Stimulated activated CD8-positive, alpha-beta memory T cell treated with anti-CD3 and anti-CD28 coated beads, Interleukin-15, amount 100 ng/mL, for 1 hour (primary cell): ENCODE measurements around the gene PGM3.

Source experiments
- DNase-seq: peaks from one replicate; pipeline ENCODE4 v3.0.0-alpha.2; 2020; ENCODE audit warnings: low read depth

PGM3 gene

DNA sequence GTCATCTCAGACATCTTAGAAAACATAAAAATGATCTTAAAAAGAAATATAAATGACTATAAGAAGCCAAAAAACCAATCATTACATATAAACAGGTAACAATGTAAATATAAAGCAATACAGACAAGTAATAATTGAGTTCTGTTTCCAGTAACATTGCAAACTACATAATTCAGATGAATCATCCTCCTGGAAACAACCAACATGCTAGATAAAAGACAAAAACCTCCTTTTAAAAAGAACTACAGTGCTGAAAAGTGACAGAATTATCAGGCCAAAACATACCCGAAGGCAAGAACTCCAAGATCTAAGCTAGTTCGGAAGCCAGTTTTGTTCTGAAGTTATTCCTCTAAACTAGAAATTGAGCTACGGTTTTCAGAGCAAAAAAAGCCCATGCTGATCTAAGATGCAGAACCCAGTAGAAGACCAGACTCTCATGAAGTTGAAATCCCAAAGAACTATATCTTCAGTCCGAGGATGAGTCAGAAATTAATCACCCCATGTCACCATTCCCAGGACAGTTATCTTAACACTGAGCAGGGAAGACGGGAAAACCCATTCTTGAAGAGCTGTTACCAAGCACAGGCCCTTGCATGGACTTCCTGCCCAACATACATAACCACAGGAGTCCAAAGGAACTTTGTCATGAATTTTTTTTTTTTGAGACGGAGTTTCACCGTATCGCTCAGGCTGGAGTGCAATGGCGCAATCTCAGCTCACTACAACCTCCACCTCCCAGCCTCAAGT lies 9.8 kb downstream of the PGM3 start:
- no peak for DNase-seq

DNA sequence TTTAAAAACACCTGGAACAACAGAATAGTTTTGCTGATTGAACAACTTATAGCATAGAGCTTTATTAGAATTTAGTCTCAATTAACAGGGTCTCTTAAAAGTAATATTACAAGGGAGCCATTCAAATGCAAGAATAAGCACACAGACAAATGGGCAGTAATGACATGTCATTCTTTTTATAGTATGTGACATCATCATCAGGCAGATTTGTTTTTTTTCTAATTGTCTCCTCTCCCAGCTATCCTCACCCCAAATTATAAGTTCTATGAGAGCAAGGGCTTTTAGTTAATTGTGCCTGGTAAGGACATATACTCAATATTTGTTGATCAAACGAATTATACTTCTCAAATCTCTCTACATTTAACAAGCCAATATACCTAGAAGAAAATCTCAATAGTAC lies 11.0 kb downstream of the PGM3 start:
- no peak for DNase-seq

DNA sequence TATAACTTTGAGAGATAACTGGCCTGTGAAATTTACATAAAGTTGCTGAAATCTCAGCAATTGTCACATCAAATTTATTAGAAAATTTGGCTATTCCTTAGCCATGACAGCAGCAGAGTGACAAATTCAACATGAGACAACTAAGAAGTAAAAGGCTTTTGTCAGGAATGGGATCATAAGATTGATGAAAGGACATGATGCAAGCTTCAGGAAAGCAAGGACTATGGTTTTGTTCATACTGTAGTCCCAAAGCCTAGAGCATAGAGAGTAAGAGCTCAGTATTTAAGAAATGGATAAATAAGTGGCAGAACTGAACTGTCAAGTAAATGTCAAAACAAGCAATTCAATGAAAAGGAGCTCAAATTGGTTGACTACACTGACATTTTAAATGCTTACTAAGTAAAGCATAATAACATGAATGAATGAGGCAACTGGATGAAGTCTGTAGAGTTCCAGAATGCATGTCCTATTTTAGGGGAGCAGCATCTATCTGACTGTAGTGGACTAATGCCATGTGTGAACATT lies 12.6 kb downstream of the PGM3 start:
- no peak for DNase-seq

DNA sequence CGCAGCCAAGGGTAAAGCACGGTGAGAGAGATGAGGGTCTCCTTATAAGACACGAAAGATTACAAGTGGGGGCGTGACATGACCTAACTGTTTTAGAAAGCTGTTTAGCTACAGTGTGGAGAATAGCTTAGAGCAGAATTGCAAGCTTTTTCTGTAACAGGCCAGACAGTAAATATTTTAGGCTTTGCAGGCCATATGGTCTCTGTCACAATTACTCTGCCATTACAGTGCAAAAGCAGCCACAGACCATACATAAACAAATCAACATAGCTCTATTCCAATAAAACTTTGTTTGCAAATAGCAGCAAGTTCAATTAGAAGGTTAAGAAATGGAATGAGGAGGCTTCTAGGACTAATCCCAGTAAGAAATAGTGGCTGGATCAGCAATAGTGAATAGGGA lies 16.8 kb downstream of the PGM3 start:
- DNase-seq = no peak

DNA sequence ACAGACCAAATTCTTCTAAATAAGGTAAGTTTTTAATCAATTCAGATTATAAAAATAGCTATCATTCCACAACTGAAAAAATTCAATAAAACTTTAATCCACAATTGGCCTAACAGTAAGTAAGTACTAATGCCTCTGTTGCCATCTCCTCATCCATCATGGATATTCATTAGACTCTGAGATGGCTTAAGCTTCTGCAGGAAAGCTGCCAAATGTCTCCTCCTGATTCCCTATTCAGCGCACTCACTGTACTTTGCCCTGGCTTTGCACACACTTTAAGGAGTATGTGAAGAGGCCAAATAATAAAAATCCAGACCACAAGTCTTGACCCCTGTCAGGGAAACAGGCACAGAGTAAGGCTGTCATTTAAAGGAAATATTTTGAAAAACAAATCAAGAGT lies 23.6 kb downstream of the PGM3 start:
- DNase-seq = no peak

DNA sequence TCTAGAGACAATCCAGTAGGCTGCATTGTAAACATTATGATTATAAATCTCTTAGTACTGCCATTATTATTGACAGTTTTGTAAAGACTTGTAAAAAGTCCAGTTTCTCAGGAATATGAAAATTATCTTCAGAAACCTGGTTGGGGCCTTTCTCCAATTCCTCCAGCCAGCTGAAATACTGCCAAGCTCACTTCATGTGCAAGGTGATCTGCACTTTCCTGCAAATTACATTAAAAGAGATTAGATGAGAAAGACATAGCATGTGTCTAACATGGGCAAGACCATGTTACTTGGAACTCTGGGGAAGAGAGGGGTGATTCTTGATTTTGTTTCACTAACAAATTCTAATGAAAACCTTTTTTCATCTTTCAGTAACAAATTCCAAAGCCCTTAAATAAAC lies 24.0 kb downstream of the PGM3 start:
- DNase-seq = no peak

DNA sequence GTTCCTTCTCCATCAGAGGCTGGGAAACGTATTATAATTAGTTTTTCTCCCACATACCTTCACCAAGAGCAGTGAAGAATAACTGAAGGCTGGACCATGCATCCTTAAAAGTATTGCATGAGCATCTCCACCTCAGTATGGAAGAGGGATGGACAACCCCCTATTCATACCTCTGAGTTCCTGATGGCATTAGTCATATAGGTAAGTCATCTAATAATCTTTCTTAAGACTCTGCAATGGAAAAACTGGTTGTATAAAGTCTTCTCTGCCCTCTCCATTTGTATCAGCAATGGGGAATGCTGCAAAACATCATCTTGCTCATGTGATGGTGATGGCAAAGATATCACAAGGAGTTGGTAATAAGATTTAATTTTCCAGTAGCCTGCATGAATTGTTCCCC lies 24.5 kb downstream of the PGM3 start:
- DNase-seq = no peak

DNA sequence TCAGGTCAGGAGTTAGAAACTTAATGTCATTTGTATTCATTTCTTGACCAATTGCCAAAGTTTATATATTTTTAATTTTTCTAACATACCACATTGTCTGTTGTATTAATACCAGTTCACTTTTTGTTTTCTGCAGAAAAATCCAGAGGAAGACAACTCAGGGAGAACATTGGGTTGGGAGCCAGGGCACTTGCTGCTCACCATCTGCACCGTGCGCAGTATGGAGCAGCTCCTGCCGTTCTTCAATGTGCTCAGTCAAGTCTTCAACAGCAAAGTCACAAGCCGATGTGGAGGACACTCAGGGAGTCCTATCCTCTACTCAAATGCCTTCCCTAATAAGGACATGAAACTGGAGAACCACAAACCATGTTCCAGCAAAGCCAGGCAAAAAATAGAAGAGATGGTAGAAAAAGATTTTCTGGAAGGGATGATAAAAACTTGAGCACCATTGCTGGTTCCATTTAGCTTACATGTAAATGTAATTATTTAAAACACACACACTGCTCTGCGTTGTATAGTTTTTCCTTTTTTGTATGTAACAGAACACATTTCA lies 25.3 kb downstream of the PGM3 start:
- no peak for DNase-seq

DNA sequence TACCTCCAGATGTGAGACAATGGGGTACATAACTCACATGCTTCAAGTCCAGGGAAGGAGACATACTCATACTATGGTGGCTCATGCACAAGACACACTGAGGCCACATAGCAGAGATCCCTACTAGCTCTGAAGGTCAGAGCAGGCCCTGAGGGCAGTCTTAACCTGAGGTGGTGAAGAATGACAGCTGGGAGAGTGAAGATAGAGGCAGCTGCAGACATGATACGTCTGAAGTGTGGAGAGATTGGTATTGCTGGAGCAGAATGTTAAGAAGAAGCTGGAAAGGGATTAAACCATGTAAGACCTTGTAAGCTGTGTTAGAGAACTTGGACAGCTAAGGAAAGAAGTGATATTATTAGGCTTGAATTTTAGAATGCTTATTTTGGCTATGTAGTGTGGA lies 32.9 kb downstream of the PGM3 start:
- no peak for DNase-seq

DNA sequence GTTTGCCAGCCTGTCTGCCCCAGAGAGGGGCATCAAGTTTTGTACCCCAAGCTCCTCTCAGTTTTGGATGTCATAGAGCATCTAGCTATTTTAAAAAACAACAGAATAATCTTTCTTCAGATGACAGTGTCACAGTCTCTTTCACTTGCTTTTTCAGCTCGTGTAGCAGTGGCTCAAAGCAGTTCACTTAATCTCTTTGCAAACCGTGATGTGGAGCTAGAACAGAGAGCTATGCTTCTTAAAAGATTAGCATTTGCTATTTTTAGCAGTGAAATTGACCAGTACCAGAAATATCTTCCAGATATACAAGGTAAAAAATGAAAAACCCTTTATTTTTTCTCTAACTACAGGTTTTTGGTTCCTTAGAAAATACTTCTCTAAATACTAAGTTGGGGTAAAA lies 37.3 kb downstream of the PGM3 start:
- no peak for DNase-seq

DNA sequence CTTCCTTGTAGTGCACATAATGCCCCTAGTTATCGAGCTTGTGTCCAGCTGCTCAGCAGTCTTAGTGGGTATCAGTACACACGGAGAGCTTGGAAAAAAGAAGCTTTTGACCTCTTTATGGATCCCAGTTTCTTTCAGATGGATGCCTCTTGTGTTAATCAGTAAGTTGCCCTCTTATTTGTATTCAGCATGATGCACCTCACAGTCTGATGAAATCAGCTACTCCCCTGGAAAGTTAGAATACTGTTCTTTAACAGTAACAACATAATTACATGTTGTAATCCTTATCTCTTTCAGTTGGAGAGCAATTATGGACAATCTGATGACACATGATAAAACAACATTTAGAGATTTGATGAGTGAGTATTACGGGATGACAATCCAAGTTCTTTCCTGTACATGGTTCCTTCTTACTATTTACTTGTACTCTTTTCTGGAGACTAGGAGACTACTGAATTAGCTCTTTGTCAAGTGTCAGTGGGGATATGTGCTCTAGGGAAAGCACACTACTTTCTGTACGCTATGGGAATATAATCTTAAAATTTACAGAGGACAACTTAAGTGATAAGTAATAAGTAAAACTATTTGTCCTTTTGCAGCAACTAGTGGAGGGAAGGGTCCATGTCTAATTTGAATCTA lies 39.1 kb downstream of the PGM3 start:
- no peak for DNase-seq

DNA sequence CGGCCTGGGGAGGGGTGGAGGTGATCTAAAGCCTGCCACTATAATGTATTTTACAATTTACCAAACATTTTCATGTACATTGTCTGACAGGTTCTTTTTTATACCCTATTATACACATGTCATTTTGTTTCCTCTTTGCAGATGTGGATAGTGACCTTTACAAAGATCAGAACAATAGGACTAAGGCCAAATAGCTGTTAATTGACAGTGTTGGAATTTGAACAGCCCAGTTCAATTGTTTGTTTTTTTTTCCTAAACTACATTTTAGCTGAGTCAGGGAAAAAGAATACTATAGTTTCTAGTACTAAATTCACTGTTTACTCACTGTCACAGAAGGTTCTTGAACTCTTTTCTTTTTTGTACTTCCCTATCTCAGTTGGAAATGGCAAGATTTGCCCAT lies 40.2 kb downstream of the PGM3 start:
- DNase-seq = no peak

DNA sequence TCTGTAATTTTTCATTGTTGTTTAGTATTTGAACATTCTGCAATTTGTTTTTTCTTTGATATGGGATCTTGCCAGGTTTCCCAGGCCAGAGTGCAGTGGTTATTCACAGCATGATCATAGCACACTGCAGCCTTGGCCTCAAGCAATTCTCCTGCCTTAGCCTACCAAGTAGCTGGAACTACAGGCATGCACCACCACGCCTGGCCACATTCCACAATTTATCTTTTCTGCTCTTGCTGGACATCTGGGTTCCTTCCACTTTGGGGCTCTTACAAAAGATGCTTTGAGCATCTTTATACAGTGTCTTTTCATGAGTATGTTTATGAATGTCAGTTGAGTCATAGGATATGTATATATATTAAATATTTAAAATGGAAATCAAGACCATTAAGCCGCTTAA lies 42.0 kb downstream of the PGM3 start:
- no peak for DNase-seq

DNA sequence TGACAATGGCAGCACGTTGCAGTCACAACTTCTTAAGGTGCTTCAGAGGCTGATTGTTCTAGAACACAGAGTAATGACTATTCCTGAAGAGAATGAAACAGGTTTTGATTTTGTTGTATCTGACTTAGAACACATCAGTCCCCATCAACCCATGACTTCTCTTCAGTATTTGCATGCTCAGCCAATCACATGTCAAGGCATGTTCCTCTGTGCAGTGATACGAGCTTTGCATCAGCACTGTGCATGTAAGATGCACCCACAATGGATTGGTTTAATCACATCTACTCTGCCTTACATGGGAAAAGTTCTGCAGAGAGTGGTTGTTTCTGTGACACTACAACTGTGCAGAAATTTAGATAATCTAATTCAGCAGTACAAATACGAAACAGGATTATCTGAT lies 54.3 kb downstream of the PGM3 start:
- DNase-seq = no peak

DNA sequence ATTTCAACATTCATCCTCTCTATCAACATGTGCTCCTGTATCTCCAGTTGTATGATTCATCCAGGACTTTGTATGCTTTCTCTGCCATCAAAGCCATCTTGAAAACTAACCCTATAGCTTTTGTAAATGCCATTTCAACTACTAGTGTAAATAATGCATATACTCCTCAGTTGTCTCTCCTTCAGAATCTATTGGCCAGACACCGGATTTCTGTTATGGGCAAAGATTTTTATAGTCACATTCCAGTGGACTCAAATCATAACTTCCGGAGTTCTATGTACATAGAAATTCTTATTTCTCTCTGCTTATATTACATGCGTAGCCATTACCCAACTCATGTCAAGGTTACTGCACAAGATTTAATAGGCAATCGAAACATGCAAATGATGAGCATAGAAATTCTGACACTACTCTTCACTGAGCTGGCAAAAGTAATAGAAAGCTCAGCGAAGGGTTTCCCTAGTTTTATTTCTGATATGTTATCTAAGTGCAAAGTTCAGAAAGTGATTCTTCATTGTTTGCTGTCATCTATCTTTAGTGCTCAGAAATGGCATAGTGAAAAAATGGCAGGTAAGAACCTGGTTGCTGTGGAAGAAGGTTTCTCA lies 54.8 kb downstream of the PGM3 start:
- DNase-seq = no peak

DNA sequence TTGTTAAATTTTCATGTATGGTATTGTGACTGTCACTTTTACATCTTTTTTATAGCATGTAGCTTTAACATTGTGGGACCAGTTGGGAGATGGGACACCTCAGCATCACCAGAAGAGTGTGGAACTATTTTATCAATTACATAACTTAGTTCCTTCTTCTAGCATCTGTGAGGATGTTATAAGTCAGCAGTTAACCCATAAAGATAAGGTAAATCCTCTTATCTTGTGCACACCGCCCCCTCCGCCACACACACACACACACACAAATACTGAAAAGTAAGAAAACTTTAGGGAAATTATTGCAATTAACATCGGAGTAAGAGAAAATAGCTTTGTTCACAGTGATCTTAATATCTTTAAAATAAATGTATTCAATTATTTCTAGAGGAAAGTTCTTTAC lies 60.9 kb downstream of the PGM3 start:
- DNase-seq = no peak

DNA sequence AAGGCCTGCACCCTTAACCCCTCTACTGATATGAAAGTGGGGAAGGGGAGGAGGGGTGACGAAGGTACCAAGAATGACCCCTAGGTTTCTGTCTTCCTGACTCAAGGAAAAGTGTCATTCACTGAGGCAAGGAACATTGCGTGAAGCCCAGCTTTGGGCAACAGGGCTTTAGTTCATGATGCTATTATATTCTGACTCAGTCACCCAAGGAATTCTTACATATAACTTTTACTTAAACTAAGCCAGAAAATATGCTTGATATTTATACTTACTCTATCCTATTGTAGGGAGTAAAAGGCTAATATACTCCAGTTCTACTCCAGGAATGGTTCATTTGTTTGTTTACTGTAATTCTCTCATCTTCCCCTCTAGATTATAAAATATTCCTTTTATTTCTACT lies 65.1 kb downstream of the PGM3 start:
- DNase-seq = no peak

DNA sequence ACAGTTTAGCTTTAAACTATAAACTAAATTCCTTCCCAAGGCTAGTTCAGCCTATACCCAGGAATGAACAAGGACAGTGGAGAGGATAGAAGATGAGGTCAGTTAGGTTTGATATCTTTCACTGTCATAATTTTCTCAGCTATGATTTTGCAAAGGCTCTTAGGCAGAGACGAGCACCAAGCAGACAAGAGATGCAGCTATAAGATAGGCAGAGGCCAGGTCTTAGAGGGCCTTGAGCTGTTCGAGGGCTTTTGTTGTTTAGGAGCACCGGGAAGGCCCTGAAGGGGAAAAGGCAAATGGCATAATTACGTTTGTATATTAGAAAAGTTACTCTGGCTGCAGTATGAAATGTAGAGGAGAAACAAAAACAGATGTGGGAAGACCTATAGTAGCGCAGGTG lies 65.8 kb downstream of the PGM3 start:
- DNase-seq = no peak

DNA sequence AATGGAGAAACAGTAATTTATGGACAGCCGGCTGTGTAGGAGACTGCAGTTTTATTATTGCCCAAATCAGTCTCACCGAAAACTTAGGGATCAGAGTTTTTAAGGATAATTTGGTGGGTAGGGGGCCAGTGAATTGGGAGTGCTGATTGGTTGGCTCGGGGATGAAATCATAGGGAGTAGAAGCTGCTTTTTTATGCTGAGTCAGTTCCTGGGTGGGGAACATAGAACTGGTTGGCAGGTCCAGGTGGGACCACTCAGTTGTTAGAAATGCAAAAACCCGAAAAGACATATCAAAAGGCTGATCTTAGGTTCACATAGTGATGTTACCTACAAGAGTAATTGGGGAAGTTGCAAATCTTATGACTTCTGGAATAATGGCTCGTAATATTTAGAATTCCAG lies 66.3 kb downstream of the PGM3 start:
- DNase-seq = no peak

DNA sequence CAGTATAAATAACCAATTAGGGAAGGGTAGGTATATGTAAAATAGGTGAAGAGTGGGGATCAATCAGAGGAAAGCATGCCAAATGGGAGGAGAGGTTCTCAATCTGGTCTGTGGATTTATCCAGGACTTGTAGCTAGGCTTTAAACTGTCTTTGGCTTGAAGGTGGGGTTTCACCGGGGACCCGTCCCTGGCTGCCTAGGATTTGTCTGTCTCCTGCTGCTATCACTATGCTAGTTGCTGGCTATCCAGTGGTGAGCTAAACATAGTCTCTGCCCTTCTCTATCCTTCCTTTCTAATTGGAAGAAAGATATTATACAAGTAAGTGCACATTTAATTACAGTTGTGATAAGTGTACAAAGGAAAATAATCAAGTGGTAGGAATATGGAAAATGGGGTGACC lies 66.8 kb downstream of the PGM3 start:
- no peak for DNase-seq

DNA sequence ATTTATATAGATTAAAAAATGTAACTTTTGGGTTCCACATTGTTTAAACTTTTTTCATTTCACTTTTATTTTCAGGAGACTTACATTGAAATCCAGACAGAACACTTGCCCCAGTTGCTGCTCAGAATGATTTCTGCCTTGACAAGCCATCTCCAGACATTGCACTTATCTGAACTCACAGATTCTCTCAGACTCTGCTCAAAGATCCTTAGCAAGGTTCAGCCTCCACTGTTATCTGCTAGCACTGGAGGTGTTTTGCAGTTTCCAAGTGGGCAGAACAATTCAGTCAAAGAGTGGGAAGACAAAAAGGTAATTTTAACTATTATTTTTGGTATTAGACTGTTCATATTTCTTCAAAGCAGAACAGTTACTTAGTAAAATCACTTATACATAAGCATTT lies 67.6 kb downstream of the PGM3 start:
- no peak for DNase-seq

DNA sequence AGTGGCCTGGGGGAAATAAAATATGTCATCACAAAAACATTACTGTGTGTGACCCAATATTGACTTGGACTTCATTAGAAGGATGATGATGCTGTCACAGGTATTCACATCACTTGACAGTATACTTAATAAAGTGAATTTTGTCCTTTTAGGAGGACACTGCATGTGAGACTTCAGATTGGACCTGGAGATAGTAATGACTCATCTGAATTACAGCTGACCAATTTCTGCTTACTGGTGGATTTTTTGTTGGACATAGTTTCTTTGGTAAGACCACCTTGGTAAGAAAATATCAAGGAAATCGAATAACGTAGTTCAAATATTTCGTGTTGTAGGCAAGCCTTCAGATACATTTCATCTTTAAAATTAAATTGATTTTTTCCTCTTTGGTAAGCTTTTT lies 68.5 kb downstream of the PGM3 start:
- DNase-seq = no peak

DNA sequence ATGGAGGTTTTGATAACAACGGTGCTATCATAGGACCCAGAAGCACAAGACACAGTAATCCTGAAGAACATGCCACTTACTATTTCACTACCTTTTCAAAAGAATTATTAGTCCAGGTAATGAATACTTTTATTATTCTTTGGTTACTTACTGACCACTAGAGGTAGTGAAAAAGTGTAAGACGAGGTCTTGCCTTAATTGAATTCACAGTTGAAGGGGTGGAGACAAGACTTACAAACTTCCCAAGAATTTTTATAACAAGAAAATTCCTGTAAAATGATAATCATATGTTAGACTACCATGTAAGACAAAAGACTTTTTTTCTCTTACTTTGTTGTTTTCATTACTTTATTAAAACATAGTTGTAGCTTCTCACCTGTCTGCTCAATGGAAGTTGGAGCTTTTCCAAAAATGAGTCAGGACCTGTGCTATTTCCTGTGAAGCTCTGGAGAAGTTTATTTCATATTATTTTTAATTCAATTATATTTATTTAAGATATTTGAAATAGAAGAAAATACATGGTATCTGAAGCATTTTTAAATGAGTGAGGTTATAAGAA lies 73.2 kb downstream of the PGM3 start:
- no peak for DNase-seq
